ENCODE data around the gene LFNG.

Gene LFNG

DNA sequence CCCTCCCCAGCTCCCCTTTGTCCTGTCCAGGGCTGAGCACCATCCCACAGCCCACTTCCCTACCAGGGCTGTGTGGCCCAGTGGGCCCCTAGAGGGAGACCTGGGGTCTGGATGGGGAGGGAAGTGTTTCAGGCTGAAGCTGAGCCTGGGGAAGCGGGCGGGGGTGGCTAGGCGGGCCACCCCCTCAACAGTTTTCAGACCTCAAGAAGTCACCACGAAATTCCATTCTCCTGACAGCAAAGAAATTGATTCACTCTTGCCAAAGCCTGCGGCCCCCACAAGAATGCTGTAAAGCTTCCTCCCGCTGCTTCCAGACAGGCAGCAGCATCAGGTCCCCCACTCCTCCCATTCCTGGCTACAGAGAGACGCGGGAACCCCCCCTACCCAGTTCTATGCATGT, 2.5 kb upstream of the LFNG start:
- Histone ChIP-seq H3K27ac (ENCODE audit: low read depth in 2 of 2, low read length in 2 of 2) (no peak overlapping the region), H3K4me1 (ENCODE audit: control insufficient read depth in 2 of 2, insufficient read depth in 2 of 2, low read length in 2 of 2) (peaks cover 23 to 36% of the 10 kb centered on the region in 2 donors), H3K9ac (ENCODE audit: low read depth in 1 of 2, low read length in 2 of 2) (no peak overlapping the region), H3K27me3 (ENCODE audit: control insufficient read depth in 2 of 2, insufficient read depth in 2 of 2, low read length in 2 of 2) (no peaks in the 10 kb centered on the region), H3K4me3 (ENCODE audit: low read length in 2 of 2) (no peak overlapping the region), H3K9me3 (ENCODE audit: control insufficient read depth in 2 of 2, low read length in 2 of 2) (no peaks in the 10 kb centered on the region), H3K36me3 (ENCODE audit: control insufficient read depth in 2 of 2, insufficient read depth in 2 of 2, low read length in 2 of 2) (no peaks in the 10 kb centered on the region)

GRCh38 chr7:2517678-2518507, 1.7 kb upstream of the LFNG start:
- no peaks in the 10 kb centered on the region for H3K36me3 ChIP-seq (ENCODE audit: control insufficient read depth in 2 of 2, insufficient read depth in 2 of 2, low read length in 2 of 2)
- H3K9me3 ChIP-seq (ENCODE audit: control insufficient read depth in 2 of 2, low read length in 2 of 2): no peaks in the 10 kb centered on the region
- peak overlapping the region in 1 of 2 donors; percentile 41 for H3K9ac ChIP-seq (ENCODE audit: low read depth in 1 of 2, low read length in 2 of 2)
- H3K4me1 ChIP-seq (ENCODE audit: control insufficient read depth in 2 of 2, insufficient read depth in 2 of 2, low read length in 2 of 2): peaks cover 24 to 35% of the 10 kb centered on the region in 2 donors
- no peak overlapping the region for H3K27ac ChIP-seq (ENCODE audit: low read depth in 2 of 2, low read length in 2 of 2)
- no peak overlapping the region for H3K4me3 ChIP-seq (ENCODE audit: low read length in 2 of 2)
- H3K27me3 ChIP-seq (ENCODE audit: control insufficient read depth in 2 of 2, insufficient read depth in 2 of 2, low read length in 2 of 2): no peaks in the 10 kb centered on the region

- Histone ChIP-seq H3K9ac (ENCODE audit: low read depth in 1 of 2, low read length in 2 of 2) (peak overlapping the region; percentile 54 to 57), H3K27me3 (ENCODE audit: control insufficient read depth in 2 of 2, insufficient read depth in 2 of 2, low read length in 2 of 2) (no peaks in the 10 kb centered on the region), H3K9me3 (ENCODE audit: control insufficient read depth in 2 of 2, low read length in 2 of 2) (no peaks in the 10 kb centered on the region), H3K4me3 (ENCODE audit: low read length in 2 of 2) (peak overlapping the region; percentile 63 to 66), H3K4me1 (ENCODE audit: control insufficient read depth in 2 of 2, insufficient read depth in 2 of 2, low read length in 2 of 2) (peaks cover 31 to 41% of the 10 kb centered on the region in 2 donors), H3K36me3 (ENCODE audit: control insufficient read depth in 2 of 2, insufficient read depth in 2 of 2, low read length in 2 of 2) (no peaks in the 10 kb centered on the region), H3K27ac (ENCODE audit: low read depth in 2 of 2, low read length in 2 of 2) (peak overlapping the region; percentile 27 to 43)
These were observed 846 bp upstream of the LFNG start for GRCh38 chr7:2518737-2519118.

- peaks cover 43 to 54% of the 10 kb centered on the region in 2 donors for H3K4me1 ChIP-seq (ENCODE audit: control insufficient read depth in 2 of 2, insufficient read depth in 2 of 2, low read length in 2 of 2)
- H3K27ac ChIP-seq (ENCODE audit: low read depth in 2 of 2, low read length in 2 of 2): peak overlapping the region; percentile 98 to 99
- peaks cover 0 to 2% of the 10 kb centered on the region in 2 donors for H3K36me3 ChIP-seq (ENCODE audit: control insufficient read depth in 2 of 2, insufficient read depth in 2 of 2, low read length in 2 of 2)
- peak overlapping the region; percentile 65 to 94 for H3K9ac ChIP-seq (ENCODE audit: low read depth in 1 of 2, low read length in 2 of 2)
- no peaks in the 10 kb centered on the region for H3K9me3 ChIP-seq (ENCODE audit: control insufficient read depth in 2 of 2, low read length in 2 of 2)
- H3K4me3 ChIP-seq (ENCODE audit: low read length in 2 of 2): peak overlapping the region; percentile 83 to 87
- no peaks in the 10 kb centered on the region for H3K27me3 ChIP-seq (ENCODE audit: control insufficient read depth in 2 of 2, insufficient read depth in 2 of 2, low read length in 2 of 2)
These were observed 672 bp downstream of the LFNG start for GRCh38 chr7:2520131-2520760.

DNA sequence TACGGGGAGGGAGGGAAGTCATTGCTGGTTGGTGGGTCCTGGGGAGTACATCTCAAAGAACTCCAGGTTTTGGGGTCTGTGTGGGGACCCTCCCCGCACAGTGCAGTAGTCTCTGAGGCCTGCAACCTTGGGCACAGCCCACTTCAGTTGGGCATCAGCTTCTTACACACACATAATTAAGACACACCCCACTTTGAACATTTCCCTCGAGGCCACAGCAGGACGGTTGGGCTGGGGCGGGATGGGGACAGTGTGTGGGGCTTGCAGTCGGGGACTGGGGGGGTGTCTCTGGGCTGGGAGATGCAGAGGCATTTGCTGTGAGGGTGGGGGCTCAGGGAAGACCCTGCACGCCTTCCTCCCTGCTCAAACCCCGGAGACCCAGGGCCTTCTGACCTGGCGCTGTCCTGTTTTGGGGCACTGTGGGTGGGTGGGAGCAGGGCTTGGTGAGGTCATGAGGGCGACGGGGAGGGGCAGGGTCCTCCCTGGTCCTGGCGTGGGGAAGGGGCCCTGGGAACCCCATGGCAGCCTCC, 1.3 kb downstream of the LFNG start:
- peak overlapping the region; percentile 83 to 87 for H3K4me3 ChIP-seq (ENCODE audit: low read length in 2 of 2)
- no peaks in the 10 kb centered on the region for H3K9me3 ChIP-seq (ENCODE audit: control insufficient read depth in 2 of 2, low read length in 2 of 2)
- H3K36me3 ChIP-seq (ENCODE audit: control insufficient read depth in 2 of 2, insufficient read depth in 2 of 2, low read length in 2 of 2): peaks cover 5 to 8% of the 10 kb centered on the region in 2 donors
- peak overlapping the region; percentile 65 to 94 for H3K9ac ChIP-seq (ENCODE audit: low read depth in 1 of 2, low read length in 2 of 2)
- H3K27me3 ChIP-seq (ENCODE audit: control insufficient read depth in 2 of 2, insufficient read depth in 2 of 2, low read length in 2 of 2): no peaks in the 10 kb centered on the region
- peak overlapping the region; percentile 98 to 99 for H3K27ac ChIP-seq (ENCODE audit: low read depth in 2 of 2, low read length in 2 of 2)
- peaks cover 49 to 60% of the 10 kb centered on the region in 2 donors for H3K4me1 ChIP-seq (ENCODE audit: control insufficient read depth in 2 of 2, insufficient read depth in 2 of 2, low read length in 2 of 2)

- peak overlapping the region; percentile 83 to 87 for H3K4me3 ChIP-seq (ENCODE audit: low read length in 2 of 2)
- peak overlapping the region; percentile 70 to 94 for H3K9ac ChIP-seq (ENCODE audit: low read depth in 1 of 2, low read length in 2 of 2)
- no peaks in the 10 kb centered on the region for H3K9me3 ChIP-seq (ENCODE audit: control insufficient read depth in 2 of 2, low read length in 2 of 2)
- peaks cover 7 to 13% of the 10 kb centered on the region in 2 donors for H3K36me3 ChIP-seq (ENCODE audit: control insufficient read depth in 2 of 2, insufficient read depth in 2 of 2, low read length in 2 of 2)
- no peaks in the 10 kb centered on the region for H3K27me3 ChIP-seq (ENCODE audit: control insufficient read depth in 2 of 2, insufficient read depth in 2 of 2, low read length in 2 of 2)
- H3K4me1 ChIP-seq (ENCODE audit: control insufficient read depth in 2 of 2, insufficient read depth in 2 of 2, low read length in 2 of 2): peaks cover 54 to 65% of the 10 kb centered on the region in 2 donors
- H3K27ac ChIP-seq (ENCODE audit: low read depth in 2 of 2, low read length in 2 of 2): peak overlapping the region; percentile 98 to 99
These were observed 1.8 kb downstream of the LFNG start for GRCh38 chr7:2521341-2521745.

DNA sequence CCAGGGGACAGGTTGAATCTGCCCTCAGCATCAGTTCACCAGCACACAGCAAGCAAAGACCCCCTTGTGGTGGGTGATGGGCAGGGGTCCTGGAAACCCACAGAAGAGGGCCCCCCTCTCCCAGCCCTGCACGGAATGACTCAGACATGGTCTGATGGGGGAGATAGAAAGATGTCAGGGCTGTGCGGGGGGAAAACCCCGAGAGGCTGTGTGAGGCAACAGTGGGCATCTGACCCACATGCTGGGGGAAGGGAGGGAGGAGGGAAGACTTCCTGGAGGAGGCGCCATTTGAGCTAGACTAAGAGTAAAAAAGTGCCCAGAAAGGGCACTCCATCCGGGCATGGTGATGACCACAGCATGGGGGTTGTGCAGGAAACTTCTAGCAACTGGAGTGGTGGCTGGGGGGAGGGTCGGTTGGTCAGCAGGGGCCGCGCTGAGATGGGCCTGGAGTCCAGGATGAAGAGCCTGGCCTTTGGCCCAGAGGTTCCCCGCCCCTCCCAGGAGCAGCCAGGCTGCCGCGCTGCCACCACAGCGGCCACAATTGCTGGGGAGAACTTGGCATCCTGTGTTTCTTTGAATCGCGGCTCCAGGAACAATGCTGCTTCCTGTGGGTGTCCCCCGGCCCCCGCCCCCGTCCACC, 2.5 kb downstream of the LFNG start:
- Histone ChIP-seq H3K27ac (ENCODE audit: low read depth in 2 of 2, low read length in 2 of 2) (peak overlapping the region; percentile 98 to 99), H3K27me3 (ENCODE audit: control insufficient read depth in 2 of 2, insufficient read depth in 2 of 2, low read length in 2 of 2) (no peaks in the 10 kb centered on the region), H3K9ac (ENCODE audit: low read depth in 1 of 2, low read length in 2 of 2) (peak overlapping the region; percentile 70 to 94)

DNA sequence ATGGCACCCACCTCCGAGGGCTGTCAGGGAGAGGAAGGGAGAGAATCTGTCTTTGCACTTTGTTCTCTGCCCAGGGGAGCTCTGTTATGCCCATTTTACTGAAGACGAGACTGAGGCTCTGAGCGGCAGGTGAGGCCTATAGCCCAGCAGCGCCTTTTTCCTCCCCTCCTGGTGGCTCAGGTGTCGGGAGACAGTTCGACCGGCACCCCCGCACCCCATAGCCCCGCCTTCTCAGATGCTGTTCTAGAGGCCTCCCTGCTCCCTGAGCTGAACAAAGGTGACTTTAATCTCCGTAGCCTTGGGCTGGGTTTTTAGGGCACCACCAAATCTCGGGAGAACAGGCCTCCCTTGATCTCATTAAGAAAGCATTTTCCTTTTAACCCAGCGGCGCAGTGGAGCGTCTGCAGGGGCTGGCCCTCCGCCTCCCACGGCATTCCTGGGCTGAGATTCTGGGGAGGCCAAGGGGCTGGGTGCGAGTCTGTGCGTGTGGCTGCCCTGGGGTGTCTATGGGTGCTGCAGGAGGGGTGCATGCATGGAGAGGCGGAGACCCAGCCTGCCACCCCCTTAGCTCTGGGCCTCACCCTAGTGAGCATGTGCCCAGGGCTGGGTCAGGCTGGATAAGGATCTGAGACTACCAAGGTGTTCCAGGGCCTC, 3.3 kb downstream of the LFNG start:
- H3K36me3 ChIP-seq (ENCODE audit: control insufficient read depth in 2 of 2, insufficient read depth in 2 of 2, low read length in 2 of 2): peaks cover 13 to 27% of the 10 kb centered on the region in 2 donors
- H3K9me3 ChIP-seq (ENCODE audit: control insufficient read depth in 2 of 2, low read length in 2 of 2): no peaks in the 10 kb centered on the region
- H3K4me1 ChIP-seq (ENCODE audit: control insufficient read depth in 2 of 2, insufficient read depth in 2 of 2, low read length in 2 of 2): peaks cover 68 to 78% of the 10 kb centered on the region in 2 donors
- peak overlapping the region; percentile 98 to 99 for H3K27ac ChIP-seq (ENCODE audit: low read depth in 2 of 2, low read length in 2 of 2)
- peak overlapping the region; percentile 87 to 94 for H3K9ac ChIP-seq (ENCODE audit: low read depth in 1 of 2, low read length in 2 of 2)
- H3K4me3 ChIP-seq (ENCODE audit: low read length in 2 of 2): peak overlapping the region; percentile 83 to 87
- no peaks in the 10 kb centered on the region for H3K27me3 ChIP-seq (ENCODE audit: control insufficient read depth in 2 of 2, insufficient read depth in 2 of 2, low read length in 2 of 2)

More for the DNA sequence above, 2.5 kb downstream of the LFNG start:
- H3K4me1 ChIP-seq (ENCODE audit: control insufficient read depth in 2 of 2, insufficient read depth in 2 of 2, low read length in 2 of 2): peaks cover 61 to 72% of the 10 kb centered on the region in 2 donors
- peak overlapping the region; percentile 83 to 87 for H3K4me3 ChIP-seq (ENCODE audit: low read length in 2 of 2)
- H3K36me3 ChIP-seq (ENCODE audit: control insufficient read depth in 2 of 2, insufficient read depth in 2 of 2, low read length in 2 of 2): peaks cover 8 to 20% of the 10 kb centered on the region in 2 donors
- H3K9me3 ChIP-seq (ENCODE audit: control insufficient read depth in 2 of 2, low read length in 2 of 2): no peaks in the 10 kb centered on the region

DNA sequence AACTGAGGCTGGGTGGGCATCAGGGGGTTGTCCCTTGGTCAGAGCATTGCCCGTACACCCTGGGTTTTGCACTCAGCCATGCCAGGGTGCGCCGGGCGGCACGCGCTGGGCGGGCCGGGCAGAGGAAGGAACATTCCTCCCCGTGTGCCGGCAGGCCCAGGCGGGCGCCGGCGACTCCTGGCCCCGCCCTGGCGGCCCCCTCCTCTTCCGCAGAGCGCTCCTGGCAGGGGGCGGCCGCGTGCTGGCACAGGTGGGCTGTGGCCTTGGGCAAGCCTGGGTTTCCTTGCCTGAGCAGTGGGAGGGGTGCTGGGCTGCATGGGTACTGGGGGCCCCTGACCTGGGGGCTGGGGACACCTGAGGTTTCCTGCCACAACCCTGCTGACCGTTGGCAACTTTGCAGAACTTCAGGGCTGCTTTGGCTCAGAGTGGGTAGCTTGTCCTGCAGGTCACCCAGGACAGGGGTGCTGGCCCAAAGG, 3.9 kb downstream of the LFNG start:
- Histone ChIP-seq H3K9me3 (ENCODE audit: control insufficient read depth in 2 of 2, low read length in 2 of 2) (no peaks in the 10 kb centered on the region), H3K27me3 (ENCODE audit: control insufficient read depth in 2 of 2, insufficient read depth in 2 of 2, low read length in 2 of 2) (no peaks in the 10 kb centered on the region), H3K9ac (ENCODE audit: low read depth in 1 of 2, low read length in 2 of 2) (peak overlapping the region; percentile 87 to 94), H3K4me3 (ENCODE audit: low read length in 2 of 2) (peak overlapping the region; percentile 83 to 87), H3K36me3 (ENCODE audit: control insufficient read depth in 2 of 2, insufficient read depth in 2 of 2, low read length in 2 of 2) (peaks cover 15 to 32% of the 10 kb centered on the region in 2 donors), H3K27ac (ENCODE audit: low read depth in 2 of 2, low read length in 2 of 2) (peak overlapping the region; percentile 98 to 99), H3K4me1 (ENCODE audit: control insufficient read depth in 2 of 2, insufficient read depth in 2 of 2, low read length in 2 of 2) (peaks cover 70 to 79% of the 10 kb centered on the region in 2 donors)
